DMS153 (cell line): Measurements from ENCODE around the gene PIGH.
A peak's percentile ranks its signal among the peaks of the same experiment; 100 is the strongest.

Experiments
- DNase-seq: peaks from one replicate; lab custom pipeline; 2025; lab: John Stamatoyannopoulos, UW

PIGH gene

DNA sequence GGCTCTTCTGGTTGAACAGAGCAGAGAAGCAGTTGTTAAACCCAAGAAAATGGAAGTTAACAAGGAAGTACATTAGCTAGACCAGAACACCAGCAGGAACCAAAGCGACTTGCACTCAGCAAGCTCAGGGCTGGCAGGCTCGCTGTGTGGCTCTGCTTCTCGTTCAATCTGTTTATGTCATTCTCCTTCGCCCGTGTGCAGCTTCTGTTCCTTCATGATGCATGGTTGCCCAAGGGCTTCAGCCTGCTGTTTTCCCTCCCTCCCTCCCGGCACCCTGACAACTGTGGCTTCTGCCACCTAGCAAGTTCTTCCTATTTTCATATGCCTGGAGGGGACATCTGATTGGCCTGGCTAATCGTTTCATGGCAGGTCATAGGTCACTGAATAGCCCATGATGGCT is 25.3 kb downstream of the PIGH start:
- DNase-seq, result no peak

DNA sequence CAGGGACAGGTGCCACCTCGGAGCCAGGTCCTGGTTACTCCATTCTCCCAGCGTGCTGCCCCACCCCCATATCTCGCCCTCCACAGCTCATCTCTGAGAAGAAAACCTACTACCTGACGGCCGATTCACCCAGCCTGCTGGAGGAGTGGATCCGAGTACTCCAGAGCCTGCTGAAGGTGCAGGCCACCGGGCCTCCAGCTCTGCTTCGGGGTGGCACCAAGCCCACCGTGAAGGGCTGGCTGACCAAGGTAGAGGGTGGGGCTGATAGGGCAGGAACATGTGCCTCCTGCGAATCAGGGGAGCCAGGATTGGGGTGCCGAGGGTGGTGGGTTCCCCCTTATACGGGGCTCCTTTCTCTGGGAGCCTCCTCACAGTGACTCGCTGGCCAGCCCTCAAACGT is 25.9 kb downstream of the PIGH start:
- DNase-seq, result no peak

- no peak for DNase-seq
Measured at GRCh38 chr14:67573228-67574010, 26.6 kb downstream of the PIGH start.

DNA sequence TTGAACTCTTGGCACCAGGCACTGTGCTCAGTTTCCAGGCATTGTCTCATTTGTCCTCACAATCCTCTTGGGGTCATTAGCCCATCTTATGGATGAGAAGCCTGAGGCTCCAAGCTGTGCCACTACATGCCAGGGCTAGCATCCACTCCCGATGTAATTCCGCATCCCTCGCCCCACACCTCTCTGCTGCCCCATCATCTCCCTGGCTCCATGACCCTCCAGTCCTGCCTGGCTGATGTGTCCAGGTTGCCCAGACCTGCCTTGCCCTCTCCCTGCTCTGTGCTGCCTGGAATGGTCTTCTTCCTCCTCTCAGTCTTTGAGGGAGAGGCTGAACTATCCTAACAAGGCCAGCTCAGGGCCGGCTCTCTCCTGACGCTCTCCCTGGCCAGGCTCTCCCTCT is 27.5 kb downstream of the PIGH start:
- no peak for DNase-seq

DNA sequence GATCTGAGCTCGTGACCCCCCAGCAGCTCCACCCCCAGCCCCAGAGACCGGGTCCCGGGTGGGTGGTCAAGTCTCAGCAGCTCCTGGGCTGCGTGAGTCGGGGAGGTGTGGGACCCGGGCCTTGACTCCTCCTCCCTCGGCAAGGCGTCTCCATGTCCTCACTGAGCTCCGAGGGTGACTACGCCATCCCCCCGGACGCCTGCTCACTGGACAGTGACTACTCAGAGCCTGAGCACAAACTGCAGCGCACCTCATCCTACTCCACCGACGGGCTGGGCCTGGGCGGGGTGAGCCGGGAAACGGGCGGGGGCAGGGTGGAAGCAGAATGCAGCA is 28.1 kb downstream of the PIGH start:
- no peak for DNase-seq

- peak; percentile 28 for DNase-seq
Measured at GRCh38 chr14:67571275-67571990, 28.6 kb downstream of the PIGH start.

DNA sequence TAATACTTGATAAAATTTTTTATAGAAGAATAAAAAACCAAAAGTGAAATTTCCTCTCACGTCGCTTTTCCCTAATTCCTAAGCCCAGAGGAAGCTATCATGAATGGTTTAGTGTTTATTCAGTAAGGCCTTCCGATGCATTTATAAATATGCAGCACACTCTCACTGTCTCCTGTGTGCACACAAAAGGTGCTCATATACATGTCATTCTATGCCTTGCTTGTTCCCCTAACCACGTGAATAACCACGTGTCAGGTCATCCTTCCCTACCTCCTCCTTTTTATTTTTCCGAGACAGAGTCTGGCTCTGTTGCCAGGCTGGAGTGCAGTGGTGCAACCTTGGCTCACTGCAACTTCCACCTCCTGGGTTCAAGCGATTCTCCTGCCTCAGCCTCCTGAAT is 29.6 kb downstream of the PIGH start:
- DNase-seq, result no peak

GRCh38 chr14:67569651-67570290 is 30.3 kb downstream of the PIGH start:
- DNase-seq, result no peak

- DNase-seq, result no peak
Measured at GRCh38 chr14:67569011-67569650, 30.9 kb downstream of the PIGH start.

GRCh38 chr14:67567654-67568053 is 32.4 kb downstream of the PIGH start:
- no peak for DNase-seq

- no peak for DNase-seq
Measured at GRCh38 chr14:67566908-67567307, 33.2 kb downstream of the PIGH start.

- DNase-seq, result no peak
Measured at GRCh38 chr14:67564236-67564635, 35.8 kb downstream of the PIGH start.

GRCh38 chr14:67562776-67563150 is 37.3 kb downstream of the PIGH start:
- DNase-seq, result no peak

- no peak for DNase-seq
Measured at GRCh38 chr14:67562025-67562775, 37.9 kb downstream of the PIGH start.

DNA sequence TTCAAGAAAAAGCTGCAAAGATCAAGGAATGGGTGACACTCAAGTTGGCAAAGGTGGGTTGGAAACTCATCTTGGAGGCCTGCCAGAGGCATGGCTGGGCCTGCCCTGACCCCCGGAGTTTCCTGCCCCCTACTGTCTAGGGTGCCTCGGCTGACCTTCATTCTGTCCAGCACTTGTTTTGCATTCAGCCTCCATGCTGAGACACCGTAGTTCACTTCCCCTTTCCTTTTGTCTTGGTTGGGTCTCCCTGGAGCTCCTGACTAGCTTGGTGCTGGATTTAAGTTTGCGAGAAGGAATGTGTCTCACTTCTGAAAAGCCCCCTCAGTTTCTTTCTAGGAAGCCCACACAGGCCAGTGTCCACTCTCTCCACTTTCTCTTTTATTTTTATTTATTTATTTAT is 40.4 kb downstream of the PIGH start:
- DNase-seq, result no peak

- DNase-seq, result no peak
Measured at GRCh38 chr14:67557656-67558055, 42.4 kb downstream of the PIGH start.

- DNase-seq, result no peak
Measured at GRCh38 chr14:67557118-67557517, 43.0 kb downstream of the PIGH start.

DNA sequence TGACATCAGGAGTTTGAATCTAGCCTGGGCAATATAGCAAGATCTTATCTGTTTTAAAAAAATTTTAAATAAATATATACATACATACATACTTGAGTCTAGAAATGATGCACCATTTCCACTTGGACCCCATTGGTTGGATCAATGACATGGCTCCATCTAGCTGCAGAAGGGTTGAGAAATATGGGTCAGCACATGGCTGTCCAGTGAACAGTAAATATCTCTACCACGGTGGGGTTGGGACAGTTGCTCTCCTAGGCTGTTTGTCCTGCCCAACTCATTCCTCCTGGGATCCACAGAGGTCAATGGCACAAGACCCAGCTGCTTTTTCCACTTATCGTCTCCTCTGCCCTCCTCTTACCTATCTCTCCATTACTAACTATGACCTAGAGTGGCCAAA is 43.4 kb downstream of the PIGH start:
- no peak for DNase-seq

DNA sequence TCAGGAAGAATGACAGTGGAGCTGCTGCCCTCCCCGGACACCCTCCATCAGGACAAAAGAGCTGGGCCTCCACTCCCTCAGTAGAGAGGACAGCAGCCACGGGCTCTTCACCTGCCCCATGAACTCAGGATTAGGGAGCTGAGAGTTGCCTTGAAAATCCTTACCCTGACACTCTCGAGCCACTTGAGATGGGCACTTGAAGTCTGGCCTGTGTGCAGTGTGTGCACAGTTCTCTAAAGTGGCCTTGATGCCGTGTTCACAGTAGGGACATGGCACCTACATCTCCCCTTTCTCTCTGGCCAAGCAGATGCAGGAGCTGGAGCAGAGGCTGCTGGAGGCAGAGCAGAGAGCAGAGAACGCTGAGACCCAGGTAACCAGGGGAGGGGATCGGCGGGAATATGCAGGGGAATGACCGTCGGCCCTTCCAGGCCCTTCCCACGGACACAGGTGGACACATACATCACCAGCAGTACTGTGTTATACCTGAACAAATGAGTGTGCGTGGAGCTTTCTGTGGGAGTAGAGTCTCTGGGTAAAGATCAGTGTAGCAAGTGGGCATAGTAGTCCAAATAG is 44.5 kb downstream of the PIGH start:
- no peak for DNase-seq

DNA sequence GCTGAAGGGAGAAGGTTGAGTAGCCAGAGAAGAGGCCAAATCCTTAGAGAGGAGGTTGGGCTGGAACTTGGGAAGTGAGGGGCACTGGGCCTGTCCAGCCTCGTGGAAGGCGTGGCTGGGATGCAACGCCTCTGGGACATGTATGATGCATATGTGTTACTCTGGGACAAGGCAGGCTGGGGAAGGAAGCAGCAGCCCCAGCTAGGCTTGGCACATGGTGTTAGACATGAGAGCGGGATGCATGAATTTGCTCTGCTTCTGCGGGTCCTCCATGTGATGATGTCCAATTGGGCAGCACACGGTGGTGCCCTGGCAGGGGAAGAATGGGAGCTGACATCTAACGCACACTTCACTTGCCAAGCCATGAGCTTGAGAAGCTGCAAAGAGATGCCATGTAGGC is 45.7 kb downstream of the PIGH start:
- no peak for DNase-seq

- no peak for DNase-seq
Measured at GRCh38 chr14:67553547-67553946, 46.5 kb downstream of the PIGH start.

- DNase-seq, result no peak
Measured at GRCh38 chr14:67551940-67552339, 48.1 kb downstream of the PIGH start.
